ENCODE data around the gene IFNLR1. TPM values are rescaled to one million over a fixed set of nuclear protein-coding genes. Genes with fewer than 3 reads are reported as not detected.

Gene IFNLR1
- polyA plus RNA-seq, 1 donor = 0.10 TPM

GRCh38 chr1:24149866-24150233 lies 37.2 kb downstream of the IFNLR1 start:
- no peak for DNase-seq (ENCODE audit: low read depth)

- DNase-seq (ENCODE audit: low read depth) = no peak
These were observed 39.3 kb downstream of the IFNLR1 start for GRCh38 chr1:24147816-24148215.

- no peak for DNase-seq (ENCODE audit: low read depth)
These were observed 39.9 kb downstream of the IFNLR1 start for GRCh38 chr1:24147194-24147593.

GRCh38 chr1:24142546-24143534 lies 44.2 kb downstream of the IFNLR1 start, which contains the start of gene IL22RA1:
TSS of gene IL22RA1 (minus strand) at chr1:24143140. CDS start at chr1:24143082, 58 bp downstream.
- DNase-seq (ENCODE audit: low read depth) = no peak

DNA sequence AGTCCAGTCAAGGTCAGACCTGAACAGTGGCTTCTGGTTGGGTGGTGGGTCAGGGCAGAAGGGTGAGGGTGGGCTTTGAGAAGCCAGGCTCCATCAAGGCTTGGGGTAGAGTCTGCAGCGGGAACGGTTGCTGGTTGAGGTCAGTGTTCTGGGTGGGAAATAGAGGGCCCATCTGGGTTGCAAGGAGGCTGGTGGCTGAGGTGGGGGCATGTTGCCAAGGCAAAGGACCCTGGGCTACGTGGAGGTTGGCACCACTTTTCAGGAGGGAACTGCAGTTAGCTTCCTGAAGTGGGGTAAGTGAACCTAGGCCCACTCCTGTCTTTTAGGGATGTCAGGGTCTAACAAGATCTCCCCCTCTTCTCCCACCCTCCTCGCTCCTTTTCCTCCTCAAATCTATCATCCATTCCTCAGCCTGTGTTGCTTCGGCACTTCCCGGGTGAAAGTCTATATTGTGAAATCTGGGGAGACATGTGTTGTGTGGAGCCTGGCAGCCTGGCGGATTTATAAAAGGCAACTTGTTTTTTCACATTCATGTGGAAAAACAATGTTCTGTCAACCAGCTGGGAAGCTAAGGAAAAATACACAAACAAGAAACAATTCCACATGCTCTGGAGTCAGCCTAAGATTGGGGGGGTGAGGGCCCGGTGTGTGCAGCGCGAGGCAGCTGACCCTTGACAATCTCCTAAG lies 45.6 kb downstream of the IFNLR1 start:
- no peak for DNase-seq (ENCODE audit: low read depth)

GRCh38 chr1:24140741-24141181 lies 46.3 kb downstream of the IFNLR1 start:
- no peak for DNase-seq (ENCODE audit: low read depth)

DNA sequence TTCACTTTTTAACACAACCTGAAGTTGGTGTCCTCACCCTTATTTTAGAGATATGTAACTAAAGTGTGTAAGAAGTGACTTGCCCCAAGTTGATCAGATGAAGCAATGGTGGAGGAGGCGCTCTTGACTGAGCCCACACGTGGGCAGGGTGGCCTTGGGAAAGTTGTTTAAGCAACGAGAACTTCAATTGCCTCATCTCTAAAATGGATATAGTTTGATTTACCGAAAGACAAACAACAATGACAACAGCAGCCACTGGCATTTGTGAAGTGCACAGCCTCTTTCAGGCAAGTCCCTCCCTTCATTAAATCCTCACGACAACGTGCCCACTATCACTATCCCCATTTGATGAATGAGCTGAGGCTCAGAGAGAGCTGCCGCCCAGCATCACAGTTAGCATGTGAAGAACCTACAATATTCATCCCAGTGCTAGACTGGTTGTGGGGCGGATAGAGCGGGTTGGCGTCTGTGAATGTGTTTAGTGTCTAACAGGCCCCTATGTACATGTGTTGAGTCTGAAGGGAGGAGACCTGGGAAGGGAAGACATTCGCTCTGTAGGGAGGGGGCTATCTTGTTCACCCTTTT lies 47.2 kb downstream of the IFNLR1 start:
- no peak for DNase-seq (ENCODE audit: low read depth)

DNA sequence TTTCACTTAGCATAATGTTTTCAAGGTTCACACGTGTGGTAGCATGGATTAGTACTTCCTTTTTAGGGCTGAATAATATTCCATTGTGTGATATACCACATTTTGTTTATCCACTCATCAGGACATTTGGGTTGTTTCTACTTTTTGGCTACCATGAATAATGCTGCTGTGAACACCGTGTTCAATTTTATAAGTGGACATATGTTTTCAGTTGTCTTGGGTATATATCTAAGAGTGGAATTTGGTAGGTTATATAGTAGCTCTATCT lies 47.9 kb downstream of the IFNLR1 start:
- DNase-seq (ENCODE audit: low read depth) = no peak

DNA sequence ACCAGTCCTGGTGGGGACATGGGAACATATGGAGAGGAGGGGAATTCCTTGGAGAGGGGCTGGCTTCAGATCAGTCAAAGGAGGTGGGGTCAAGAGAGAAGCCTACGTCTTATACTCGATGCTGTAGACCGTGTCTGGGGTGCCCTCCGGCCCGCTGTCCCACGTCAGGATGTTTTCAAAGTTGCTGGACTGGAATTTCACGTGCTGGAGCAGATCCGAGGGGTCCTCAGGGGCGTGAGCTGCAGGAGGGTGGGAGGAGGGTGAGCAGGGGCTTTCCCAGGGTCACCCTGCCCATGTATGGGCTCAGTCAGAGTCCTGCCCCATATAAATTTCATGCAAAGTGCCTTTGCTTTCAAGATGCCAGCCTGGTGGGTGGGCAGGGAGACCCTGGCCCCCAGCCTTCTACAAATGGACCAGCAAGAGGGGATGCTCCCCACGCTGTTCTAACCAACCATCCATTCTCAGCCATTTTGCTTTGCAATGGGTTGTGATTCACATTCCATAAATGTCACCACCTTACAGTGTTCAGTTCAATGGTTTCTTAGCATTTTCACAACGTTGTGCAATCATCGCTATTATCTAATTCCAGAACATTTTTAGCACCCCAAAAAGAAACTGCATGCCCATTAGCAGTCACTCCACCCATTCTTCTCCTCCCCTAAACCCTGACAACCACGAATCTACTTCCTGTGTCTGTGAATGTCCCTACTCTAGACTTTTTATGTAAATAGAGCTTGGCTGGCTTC lies 48.4 kb downstream of the IFNLR1 start:
- DNase-seq (ENCODE audit: low read depth) = no peak

DNA sequence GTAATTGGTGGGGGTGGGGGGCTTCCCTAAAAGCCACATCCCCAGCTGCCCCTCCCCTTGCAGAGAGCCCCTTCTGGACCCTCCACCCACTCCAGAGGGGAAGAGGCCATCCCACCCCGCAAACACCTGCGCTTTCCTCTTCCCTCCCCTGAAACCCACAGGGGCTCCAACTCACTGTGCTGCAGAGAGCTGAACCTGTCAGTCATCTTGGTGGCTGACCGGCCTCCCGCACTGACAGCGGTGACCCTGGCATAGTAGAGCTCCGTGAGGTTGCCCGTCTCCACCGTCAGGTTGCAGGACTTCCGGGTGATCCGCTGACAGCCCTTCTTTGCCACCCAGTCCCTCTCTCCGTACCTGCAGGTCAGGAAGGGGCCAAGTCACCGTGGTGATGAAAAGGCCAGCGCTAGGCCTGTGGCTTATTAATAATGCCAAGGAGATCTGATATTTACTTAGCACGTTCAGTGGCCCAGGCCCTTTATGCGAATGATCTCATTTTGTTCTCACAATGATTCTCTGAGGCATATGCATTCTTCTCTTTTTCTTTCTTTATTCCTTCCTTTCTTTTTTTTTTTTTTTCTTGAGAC lies 50.0 kb downstream of the IFNLR1 start:
- DNase-seq (ENCODE audit: low read depth) = no peak

DNA sequence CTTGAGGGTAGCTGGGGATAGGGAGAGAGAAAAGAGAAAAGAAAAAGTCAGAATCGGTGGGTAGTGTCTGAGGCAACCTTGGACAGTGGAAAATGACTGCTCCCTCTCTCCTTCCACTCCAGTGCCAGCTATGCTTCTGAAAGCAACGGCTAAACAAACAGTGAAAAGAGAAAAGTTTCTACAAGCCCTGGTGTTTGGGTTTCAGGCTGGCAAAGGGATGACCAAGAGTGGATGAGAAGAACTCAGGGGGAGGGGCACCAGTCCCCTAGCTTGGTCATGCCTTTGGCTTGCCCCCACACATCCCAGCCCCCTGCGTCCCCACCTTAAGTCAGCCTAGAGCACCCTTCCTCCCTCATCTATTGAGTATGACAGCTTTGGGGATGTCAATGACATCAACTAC lies 52.7 kb downstream of the IFNLR1 start:
- DNase-seq (ENCODE audit: low read depth) = no peak

DNA sequence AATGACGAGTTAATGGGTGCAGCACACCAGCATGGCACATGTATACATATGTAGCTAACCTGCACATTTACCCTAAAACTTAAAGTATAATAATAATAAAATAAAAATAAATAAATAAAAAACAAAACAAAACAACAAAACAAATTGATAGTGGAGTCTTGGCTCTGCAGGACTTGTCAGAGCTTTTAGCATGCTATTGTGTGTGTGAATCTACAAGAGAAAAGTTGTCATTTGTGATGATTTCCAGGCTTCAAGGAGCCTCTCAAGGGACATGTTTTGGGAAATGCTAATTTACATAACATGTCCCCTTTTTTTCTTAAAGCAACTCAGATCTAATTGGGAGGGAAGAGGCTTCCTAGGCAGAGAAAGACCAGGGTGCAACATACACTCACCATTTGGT lies 53.3 kb downstream of the IFNLR1 start:
- DNase-seq (ENCODE audit: low read depth) = no peak

GRCh38 chr1:24130385-24130784 lies 56.7 kb downstream of the IFNLR1 start:
- DNase-seq (ENCODE audit: low read depth) = no peak

- DNase-seq (ENCODE audit: low read depth) = no peak
These were observed 59.2 kb downstream of the IFNLR1 start for GRCh38 chr1:24127801-24128363.

DNA sequence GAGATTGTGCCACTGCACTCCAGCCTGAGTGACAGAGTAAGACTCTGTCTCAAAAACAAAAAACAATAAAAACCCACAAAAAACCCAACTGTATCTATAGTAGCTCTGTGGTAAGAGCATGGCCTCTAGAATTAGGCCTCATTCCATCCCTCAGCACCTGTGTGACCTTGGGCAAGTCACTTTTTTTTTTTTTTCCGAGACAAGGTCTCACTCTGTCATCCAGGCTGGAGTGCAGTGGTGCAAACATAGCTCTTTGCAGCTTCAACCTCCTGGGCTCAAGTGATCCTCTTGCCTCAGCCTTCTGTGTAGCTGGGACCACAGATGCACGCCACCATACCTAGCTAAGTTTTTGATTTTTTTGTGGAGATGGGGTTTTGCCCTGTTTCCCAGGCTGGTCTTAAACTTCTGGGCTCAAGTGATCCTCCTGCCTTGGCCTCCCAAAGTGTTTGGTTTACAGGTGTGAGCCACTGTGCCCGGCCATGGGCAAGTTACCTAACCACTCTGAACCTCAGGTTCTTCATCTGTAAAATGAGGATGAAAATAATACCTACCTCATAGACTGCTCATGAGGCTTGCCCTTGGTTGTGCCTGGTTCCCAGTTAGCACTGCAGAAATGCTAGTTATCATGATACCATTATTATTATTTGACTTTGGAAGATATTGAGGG lies 59.8 kb downstream of the IFNLR1 start:
- no peak for DNase-seq (ENCODE audit: low read depth)

- DNase-seq (ENCODE audit: low read depth) = no peak
These were observed 60.4 kb downstream of the IFNLR1 start for GRCh38 chr1:24126672-24127023.

- DNase-seq (ENCODE audit: low read depth) = no peak
These were observed 60.9 kb downstream of the IFNLR1 start for GRCh38 chr1:24126018-24126671.

DNA sequence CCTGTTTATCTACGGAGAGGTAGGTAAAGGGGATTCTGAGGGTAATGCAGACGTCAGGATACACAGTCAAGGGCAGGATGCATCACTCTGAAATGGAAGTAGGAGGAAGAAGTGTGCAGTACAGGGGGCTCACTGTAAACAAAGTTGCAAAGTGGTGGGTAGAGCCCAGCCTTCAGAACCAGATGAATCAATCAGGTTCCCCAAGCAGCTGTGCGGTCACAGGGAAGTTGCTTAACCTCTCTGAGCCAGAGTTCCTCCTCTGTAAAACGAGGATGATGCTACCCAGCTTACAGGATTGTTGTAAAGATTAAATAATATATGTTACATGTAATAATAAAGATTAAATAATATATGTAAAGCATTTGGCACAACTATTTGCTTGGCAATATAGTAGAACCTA lies 61.6 kb downstream of the IFNLR1 start:
- DNase-seq (ENCODE audit: low read depth) = no peak

DNA sequence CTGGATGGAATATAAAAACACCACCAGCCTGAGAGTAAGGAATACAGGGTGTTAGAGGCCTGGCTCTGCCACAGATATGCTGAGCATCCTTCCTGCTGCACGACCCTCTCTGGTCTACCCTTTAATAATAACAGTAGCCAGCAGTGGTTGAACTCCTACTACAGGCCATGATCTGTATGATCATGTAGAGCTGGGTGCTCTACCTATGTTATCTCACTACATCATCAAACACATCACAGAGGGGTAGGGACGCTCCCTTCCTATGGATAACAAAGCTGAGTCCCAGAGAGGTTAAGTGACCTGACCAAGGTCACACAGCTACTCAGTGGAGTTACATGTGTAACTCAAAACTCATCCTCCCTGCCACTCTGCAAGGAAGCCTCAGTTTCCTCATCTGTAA lies 62.1 kb downstream of the IFNLR1 start:
- no peak for DNase-seq (ENCODE audit: low read depth)

GRCh38 chr1:24123611-24124010 lies 63.5 kb downstream of the IFNLR1 start:
- no peak for DNase-seq (ENCODE audit: low read depth)
